ENCODE results near the gene CA11. TPM values are rescaled to one million over a fixed set of nuclear protein-coding genes. Genes with fewer than 3 reads are reported as not detected.
"Not testable (repeated sequence)": the region's sequence is repeated elsewhere in the genome, so short reads cannot be mapped to it uniquely, and the experiment has no call there.

CA11 gene
- total RNA-seq, 6 experiments from 2014 or later = 0.53 to 2.5 (median 1.4) TPM

DNA sequence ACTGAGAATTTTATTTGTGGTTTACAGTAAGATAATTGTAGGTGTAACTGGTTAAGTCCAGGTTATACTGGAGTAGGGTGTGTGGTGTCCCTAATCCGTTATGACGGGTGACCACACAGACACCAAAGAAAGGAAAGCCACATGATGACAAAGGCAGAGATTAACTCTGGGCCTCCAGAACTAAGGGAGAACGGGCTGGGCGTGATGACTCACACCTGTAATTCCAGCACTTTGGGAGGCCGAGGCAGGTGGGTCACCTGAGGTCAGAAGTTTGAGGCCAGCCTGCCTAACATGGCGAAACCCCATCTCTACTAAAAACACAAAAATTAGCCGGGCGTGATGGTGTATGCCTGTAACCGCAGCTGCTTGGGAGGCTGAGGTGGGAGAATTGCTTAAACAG, 39.6 kb upstream of the CA11 start:
- Mint-ChIP-seq H3K4me1 (ENCODE audit: low read depth) (no peaks in the 10 kb centered on the region), H3K4me3 (no peak overlapping the region), H3K9me3 (no peaks in the 10 kb centered on the region), H3K27ac (no peak overlapping the region), H3K36me3 (ENCODE audit: low read depth) (no peaks in the 10 kb centered on the region), H3K27me3 (ENCODE audit: insufficient read depth) (peaks cover 9% of the 10 kb centered on the region)
- TF ChIP-seq, protein P1, sequence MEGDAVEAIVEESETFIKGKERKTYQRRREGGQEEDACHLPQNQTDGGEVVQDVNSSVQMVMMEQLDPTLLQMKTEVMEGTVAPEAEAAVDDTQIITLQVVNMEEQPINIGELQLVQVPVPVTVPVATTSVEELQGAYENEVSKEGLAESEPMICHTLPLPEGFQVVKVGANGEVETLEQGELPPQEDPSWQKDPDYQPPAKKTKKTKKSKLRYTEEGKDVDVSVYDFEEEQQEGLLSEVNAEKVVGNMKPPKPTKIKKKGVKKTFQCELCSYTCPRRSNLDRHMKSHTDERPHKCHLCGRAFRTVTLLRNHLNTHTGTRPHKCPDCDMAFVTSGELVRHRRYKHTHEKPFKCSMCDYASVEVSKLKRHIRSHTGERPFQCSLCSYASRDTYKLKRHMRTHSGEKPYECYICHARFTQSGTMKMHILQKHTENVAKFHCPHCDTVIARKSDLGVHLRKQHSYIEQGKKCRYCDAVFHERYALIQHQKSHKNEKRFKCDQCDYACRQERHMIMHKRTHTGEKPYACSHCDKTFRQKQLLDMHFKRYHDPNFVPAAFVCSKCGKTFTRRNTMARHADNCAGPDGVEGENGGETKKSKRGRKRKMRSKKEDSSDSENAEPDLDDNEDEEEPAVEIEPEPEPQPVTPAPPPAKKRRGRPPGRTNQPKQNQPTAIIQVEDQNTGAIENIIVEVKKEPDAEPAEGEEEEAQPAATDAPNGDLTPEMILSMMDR (IDR thresholded peaks at IDR 0.05) = no peak
- DNase-seq = no peak

DNA sequence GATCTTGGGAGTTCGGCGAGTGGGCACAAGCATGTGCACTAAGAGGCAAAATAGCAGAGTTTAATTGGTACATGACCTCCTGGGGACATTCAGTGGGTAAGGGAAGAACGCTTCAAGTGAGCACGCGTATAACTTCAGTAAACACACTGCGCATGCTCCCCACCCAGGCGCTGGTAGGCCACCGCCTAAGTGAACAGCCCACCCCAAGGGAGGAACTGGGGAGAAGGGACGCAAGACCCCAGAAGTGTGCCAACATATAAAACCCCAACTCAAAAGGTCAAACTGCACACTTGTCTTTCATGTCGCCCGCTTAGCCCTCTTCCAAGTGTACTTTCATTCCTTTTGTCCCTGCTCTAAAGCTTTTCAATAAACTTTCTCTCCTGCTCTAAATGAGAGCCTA, 37.4 kb upstream of the CA11 start:
- no peak overlapping the region for H3K27ac Mint-ChIP-seq
- H3K4me1 Mint-ChIP-seq (ENCODE audit: low read depth) = no peaks in the 10 kb centered on the region
- DNase-seq = no peak
- TF ChIP-seq, protein P1 (IDR thresholded peaks at IDR 0.05) = no peak
- H3K36me3 Mint-ChIP-seq (ENCODE audit: low read depth) = no peaks in the 10 kb centered on the region
- no peak overlapping the region; the same call in 1 of the 2 replicates for H3K4me3 Mint-ChIP-seq
- H3K27me3 Mint-ChIP-seq (ENCODE audit: insufficient read depth) = peaks cover 11% of the 10 kb centered on the region
- no peaks in the 10 kb centered on the region for H3K9me3 Mint-ChIP-seq

DNA sequence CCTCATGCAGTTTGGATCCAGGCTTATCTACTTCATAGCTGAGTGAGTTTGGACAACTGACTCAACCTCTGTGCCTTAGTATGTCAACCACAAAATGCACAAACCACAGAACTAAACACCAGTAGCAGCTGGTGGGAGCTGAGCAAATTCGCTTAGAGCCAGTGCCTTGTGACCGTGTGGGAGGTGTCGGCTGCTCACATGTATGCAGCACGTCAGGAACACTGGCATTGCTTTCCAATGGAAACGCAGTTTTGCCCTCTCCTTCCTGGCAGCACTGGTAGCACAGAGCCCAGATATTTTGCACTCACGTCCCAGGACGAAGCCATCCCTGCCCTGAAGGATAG, 35.1 kb upstream of the CA11 start:
- Mint-ChIP-seq H3K4me3 (no peak overlapping the region), H3K9me3 (no peaks in the 10 kb centered on the region), H3K27me3 (ENCODE audit: insufficient read depth) (peaks cover 14% of the 10 kb centered on the region), H3K36me3 (ENCODE audit: low read depth) (no peaks in the 10 kb centered on the region), H3K27ac (no peak overlapping the region), H3K4me1 (ENCODE audit: low read depth) (no peaks in the 10 kb centered on the region)
- DNase-seq = peak; percentile 8
- TF ChIP-seq, protein P1 (IDR thresholded peaks at IDR 0.05) = no peak

DNA sequence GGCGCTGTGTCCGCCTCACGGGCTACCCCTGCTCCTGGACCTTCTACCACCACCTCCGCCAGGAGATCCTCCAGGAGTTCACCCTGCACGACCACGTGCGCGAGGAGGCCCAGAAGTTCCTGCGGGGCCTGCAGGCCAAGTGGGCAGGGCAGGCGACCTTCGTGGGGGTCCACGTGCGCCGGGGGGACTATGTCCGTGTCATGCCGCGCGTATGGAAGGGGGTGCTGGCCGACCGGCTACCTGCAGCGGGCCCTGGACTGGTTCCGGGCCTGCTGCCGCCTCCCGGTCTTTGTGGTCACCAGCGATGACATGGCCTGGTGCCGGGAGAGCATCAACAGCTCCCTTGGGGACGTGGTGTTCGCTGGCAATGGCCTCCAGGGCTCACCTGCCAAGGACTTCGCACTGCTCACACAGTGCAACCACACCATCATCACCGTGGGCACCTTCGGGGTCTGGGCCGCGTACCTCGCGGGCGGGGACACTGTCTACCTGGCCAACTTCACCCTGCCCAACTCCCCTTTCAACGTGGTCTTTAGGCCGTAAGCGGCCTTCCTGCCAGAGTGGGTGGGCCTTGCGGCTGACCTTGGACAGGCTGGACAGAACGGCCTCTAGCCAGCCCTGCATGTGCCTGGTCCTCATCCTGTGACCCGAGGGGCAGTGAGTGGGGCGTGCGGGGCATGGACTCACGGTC, 34.6 kb upstream of the CA11 start:
- TF ChIP-seq, protein P1 (IDR thresholded peaks at IDR 0.05) = no peak
- DNase-seq = no peak
- peaks cover 1% of the 10 kb centered on the region; the same call in 1 of the 2 replicates for H3K4me1 Mint-ChIP-seq (ENCODE audit: low read depth)
- H3K27me3 Mint-ChIP-seq (ENCODE audit: insufficient read depth) = peaks cover 13% of the 10 kb centered on the region
- H3K4me3 Mint-ChIP-seq = no peak overlapping the region
- no peak overlapping the region for H3K27ac Mint-ChIP-seq
- no peaks in the 10 kb centered on the region for H3K36me3 Mint-ChIP-seq (ENCODE audit: low read depth)
- H3K9me3 Mint-ChIP-seq = no peaks in the 10 kb centered on the region

DNA sequence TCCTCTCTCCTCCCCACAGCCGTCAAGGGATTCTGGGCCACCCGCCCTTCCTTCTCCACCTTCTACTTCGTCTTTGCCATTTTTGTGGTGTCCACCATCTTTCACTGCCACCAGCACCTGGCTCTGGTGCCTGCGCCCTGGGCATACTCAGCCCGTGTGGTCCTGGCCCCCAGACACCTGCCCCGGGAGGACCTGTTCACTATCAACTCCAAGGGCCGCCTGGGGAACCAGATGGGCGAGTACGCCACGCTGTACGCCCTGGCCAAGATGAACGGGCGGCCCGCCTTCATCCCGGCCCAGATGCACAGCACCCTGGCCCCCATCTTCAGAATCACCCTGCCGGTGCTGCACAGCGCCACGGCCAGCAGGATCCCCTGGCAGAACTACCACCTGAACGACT, 34.0 kb upstream of the CA11 start:
- H3K4me1 Mint-ChIP-seq (ENCODE audit: low read depth) = not testable (repeated sequence)

DNA sequence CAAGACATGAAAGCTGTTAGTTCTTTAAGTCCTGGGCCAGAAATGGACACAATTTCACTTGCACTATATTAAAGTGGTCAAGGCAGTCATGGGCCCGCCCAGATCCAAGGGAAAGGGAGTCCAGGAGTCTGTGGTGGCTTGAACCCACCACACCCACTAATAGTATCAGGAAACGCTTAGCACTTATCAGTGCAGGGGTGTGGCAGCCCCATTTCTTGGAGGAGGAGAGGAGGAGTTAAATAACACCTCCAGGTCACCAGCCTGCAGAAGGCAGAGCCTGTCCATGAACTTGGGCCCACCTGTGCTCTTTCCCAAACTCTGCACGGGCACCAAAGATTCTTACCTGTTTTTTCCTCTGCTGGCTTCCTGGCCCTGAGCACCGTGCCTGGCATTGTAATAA, 32.2 kb upstream of the CA11 start:
- TF ChIP-seq, protein P1 (IDR thresholded peaks at IDR 0.05) = no peak
- peaks cover 10% of the 10 kb centered on the region for H3K27me3 Mint-ChIP-seq (ENCODE audit: insufficient read depth)

More for the DNA sequence above, 34.0 kb upstream of the CA11 start:
- not testable (repeated sequence) for H3K36me3 Mint-ChIP-seq (ENCODE audit: low read depth); DNase-seq; H3K27ac Mint-ChIP-seq; H3K4me3 Mint-ChIP-seq; H3K9me3 Mint-ChIP-seq
- H3K27me3 Mint-ChIP-seq (ENCODE audit: insufficient read depth) = peaks cover 11% of the 10 kb centered on the region

More for the DNA sequence above, 32.2 kb upstream of the CA11 start:
- Mint-ChIP-seq H3K9me3 (no peaks in the 10 kb centered on the region), H3K4me1 (ENCODE audit: low read depth) (peaks cover 8% of the 10 kb centered on the region; the same call in 1 of the 2 replicates), H3K36me3 (ENCODE audit: low read depth) (no peaks in the 10 kb centered on the region), H3K4me3 (no peak overlapping the region), H3K27ac (no peak overlapping the region)
- no peak for DNase-seq

All from HFFc6 (cell line).